Cortex of kidney (tissue), 1 donor: ENCODE results near the gene ZNF366.

Source experiments
- DNase-seq: peaks from one replicate; lab custom pipeline; 2025; lab: John Stamatoyannopoulos, UW

Gene ZNF366

DNA sequence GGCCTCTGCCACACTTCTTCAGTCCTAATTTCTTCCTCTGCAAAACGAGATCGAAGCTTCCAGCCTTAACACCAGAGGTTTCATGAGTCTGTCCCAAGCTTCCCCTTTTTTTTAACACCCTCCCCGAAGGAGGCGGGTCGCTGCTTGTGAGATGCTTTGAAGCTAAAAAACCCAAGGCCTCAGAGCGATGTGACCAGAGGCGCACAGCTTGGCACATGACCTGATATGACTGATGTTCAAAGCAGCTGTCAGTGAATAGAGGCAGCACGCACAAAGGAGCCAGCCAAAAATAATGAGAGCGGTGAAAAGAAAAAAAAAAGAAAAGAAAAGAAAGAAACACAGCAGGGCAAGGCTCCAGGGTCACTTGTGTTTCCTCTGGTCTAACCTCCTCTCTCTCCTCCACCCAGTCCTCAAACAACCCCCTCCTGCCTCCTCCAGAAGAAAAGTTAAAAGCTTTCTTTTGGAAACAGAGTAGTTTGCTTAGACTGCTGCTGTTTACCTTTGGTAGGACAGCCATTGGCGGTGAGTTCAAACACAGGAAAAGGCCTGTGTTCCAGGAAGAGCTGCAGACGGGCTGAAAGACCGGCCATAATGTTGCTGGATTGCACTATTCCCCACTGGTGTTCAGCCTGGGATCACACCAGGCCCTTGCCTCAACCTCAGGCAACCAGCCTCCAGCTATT is 10.9 kb upstream of the ZNF366 start:
- no peak for DNase-seq

DNA sequence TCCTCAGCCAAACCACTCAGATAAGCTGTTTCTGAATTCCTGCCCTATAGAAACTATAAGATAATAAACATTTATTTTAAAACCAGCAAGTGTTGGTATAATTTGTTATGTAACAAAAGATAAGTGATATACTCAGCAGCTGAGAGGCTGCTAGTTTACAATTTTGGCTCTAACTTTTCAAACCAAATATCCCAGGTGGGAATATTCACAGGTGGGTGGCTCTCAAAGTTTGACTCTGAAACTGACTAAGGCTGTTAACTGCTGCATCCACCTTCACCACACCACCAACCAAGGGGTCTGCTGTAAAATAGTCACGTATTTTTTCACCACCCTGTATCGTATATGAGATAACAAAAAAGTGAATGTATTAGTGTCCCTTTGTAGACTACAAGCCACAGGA is 9.7 kb upstream of the ZNF366 start:
- DNase-seq, result no peak

DNA sequence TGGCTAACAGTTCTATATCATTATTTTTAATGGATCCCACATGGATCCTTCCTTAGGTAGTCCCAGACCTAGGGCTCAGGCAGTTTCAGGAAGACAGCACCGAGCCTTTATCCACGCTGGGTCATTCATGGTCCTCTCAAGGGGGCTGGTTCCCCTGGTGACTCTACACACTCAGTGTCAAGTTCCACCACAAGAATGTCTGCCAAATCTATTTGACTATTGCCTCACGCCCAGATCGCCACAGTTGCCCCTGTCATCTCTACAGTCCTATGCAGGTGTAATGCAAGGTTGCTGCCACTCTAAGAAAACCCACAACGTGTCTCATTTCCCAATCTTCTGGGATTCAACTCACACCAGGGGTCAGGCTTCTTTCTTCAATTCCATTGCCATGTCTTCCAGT is 8.0 kb upstream of the ZNF366 start:
- DNase-seq, result no peak

DNA sequence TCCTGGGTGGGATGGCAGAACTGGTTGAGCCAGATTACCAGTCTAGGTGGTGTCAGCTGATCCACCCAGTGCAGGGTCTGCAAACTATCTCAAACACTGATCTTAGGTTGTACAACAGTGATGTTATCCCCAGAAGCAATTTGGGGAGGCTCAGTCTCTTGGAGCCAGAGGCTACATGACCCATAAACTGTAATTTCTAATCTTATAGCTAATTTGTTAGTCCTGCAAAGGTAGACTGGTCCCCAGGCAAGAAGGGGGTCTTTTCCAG is 5.3 kb upstream of the ZNF366 start:
- DNase-seq, result no peak

DNA sequence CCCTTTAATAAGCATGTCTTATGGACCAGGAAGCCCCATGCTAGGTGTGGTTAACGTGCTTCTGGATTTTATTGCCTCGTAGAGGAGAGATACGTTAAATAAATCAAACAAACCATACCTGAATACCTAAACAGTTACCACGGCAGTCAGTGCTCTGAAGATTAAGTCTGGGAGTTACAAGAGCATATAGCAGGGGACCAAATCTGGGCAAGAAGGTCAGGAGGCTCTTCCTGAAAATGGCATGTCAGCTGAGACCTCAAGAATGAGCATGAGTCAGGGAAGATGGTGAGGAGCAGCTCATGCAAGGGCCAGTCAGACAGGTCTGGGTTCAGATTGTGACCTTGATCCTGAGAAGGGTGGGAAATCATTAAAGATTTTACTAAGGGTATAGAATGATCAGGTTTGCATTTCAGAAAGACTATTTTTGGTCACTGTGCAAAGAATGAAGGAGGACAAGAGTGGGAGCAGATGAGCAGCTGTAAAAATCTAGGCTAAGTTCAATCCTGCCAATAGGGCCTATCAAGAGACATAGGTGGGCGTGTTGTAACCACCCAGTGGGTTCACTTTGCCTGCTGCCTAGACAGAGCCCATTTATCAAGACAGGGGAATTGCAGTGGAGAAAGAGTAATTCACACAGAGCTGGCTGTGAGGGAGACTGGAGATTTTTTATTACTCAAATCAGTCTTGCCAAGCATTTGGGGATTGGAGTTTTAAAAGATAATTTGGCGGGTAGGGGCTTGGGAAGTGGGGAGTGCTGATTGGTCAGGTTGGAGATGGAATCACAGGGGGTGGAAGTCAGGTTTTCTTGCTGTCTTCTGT is 4.8 kb upstream of the ZNF366 start:
- DNase-seq, result no peak

DNA sequence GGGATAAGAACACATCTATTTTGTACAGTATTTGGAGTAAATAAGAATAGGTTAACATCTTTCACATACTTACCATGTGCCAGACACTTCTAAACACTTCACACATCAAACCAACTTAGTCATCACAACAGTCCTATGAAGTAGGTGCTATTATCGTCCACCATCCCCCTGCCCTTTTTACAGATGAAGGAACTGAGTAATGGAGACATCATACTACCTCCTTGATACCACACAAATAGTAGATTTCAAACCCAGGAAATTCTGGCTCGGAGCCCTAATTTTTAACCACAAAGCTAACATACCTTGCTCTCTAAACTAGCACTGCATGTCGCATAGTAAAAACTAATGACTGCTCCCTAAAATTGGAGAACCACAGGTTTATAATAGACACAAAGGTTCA is 4.2 kb upstream of the ZNF366 start:
- DNase-seq, result no peak

DNA sequence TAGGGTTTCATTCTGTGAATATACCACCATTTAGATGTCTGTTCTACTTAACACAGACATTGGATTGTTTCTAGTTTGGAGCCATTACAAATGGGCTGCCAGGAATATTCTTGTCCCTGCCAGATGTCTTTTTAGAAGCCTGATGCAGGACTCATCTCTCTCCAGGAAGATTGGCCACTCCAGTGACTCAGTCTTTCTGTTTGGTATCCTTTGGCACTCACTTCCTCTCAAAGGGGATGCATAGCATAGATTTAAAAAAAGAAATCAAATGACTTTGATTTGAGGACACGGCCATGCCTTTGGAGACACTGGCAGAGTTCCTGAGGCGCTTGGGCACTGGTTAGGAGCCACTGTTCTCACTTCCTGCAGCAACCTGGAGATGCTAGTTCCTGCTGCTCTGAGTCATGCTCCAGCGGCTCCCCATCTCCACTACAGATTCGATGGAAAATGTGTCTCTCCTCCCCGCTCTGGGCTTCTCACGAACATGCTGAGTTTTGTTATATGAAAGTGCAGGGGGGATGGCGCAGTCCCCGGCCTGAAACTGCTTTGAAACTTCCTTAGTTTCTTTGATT is 3.5 kb upstream of the ZNF366 start:
- DNase-seq, result no peak

DNA sequence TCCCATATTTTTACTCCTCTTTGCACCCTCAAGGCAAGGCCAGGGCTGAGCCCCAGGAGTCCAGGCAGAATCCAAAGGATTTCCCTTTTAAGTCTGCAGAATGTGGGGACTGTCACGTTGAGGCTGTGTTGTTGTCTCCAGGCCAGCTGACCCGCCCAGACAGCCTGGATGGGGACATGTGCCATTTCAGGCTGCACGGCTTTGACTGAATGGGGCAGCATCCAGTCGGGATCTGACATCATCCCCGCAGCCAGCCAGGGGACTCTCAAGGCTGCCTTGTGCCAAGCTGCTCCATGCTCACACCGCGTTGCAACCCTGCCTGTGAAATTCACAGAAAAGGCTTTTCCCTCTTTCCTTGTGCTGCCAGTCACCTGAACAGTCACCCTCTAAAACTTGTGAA is 2.2 kb upstream of the ZNF366 start:
- DNase-seq, result no peak

DNA sequence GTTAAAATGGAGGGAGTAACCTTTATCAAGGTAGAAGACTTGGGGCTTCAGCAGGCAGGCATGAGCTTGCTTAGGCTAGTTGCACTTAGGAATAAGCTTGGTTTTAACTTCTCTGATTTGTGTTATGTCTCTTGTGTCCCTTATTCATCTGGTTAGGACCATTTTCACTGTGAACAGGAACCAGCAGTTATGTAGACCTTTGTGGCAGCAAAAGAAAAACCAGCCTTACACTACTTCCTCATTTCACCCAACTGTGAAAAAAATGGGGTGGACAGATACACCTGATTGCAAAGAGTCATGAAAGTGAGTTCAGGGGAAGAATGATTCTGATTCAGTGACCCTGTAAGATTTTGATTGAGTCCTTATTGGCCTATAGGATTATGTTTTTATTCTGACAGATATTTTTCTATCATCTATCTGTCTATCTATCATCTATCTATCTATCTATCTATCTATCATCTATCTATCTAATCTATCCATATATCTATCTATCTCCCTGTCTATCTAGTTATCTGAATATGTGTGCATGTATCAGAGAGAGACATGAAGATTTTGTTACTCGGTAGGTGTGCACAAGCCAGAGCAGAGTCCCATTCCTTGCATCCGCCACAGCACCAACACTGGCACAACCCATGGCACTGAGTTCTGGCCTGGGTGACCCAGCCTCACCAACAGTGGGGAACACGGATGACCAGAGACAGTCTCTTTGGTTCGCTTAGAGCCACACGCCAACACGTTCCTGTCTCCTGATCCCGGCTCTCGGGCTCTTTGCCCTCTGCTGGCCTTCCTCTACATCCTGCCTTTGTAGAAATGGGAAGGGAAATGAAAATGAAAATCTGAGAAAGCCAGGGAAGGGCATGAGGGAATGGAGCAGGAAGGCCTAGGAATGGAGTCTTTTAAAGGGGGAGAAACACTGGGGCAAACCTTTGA is 1.3 kb upstream of the ZNF366 start:
- DNase-seq, result no peak

DNA sequence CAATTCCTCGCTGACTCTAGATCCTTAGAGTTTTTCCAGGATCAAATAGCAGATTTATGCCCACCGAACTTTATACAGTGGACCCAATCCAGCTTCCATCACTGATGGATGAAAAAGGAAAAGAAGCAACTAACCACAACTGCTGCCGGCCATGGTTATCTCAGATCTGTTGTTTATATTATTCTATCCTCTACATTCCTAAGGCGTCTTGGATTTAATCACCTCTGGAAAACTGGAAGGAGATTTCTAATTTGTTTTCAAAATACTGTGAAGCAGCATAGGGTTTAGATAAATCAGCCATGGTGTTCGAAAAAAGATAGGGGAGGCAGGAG is 663 bp upstream of the ZNF366 start:
- DNase-seq, result no peak

DNA sequence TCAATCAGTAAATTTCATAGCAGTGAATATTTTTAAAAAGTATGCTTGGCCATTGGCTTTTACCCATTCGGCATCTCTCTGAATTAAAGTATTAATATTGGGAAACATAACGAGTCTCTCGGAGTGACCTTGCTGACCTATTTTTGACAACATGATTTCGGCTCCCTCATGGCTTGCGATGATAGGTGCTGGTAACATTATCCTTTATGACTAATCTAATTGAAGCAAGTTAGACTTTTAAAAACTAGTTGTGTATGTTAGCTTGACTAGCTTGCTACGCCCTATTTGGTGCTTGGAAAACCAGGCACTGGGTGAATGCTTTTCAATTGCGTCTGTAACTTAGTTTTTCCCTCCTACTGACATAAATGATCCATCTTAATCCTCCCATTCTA is 1.1 kb downstream of the ZNF366 start:
- DNase-seq, result no peak

DNA sequence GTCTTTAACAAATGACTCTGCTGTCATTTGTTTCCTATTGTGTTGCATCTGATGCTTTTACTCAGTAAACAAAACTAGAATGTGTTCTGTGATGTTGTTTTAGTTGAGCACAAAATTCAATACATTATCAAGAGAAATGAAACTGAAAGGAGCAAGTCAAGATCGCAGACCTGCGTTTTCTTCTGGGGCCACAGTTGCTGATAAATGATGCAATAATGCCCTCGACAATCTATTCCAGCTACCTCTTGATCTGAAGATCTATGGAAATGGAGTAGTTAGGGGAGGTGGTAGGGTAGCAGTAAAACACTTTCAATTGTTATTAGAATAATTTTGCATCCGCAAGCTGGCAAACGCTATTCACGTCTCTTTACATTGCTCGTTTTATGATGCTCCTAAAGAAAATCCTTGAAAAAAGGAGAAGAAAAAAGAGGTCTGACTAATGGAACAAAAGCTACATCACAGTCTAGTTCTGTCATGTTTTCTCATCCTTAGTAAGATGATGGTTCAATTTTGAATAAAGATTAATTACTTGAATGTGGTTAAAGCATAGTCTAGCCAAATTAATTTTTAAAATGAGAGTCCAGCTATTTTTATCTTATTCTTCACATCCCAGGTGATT is 1.6 kb downstream of the ZNF366 start:
- DNase-seq, result no peak

DNA sequence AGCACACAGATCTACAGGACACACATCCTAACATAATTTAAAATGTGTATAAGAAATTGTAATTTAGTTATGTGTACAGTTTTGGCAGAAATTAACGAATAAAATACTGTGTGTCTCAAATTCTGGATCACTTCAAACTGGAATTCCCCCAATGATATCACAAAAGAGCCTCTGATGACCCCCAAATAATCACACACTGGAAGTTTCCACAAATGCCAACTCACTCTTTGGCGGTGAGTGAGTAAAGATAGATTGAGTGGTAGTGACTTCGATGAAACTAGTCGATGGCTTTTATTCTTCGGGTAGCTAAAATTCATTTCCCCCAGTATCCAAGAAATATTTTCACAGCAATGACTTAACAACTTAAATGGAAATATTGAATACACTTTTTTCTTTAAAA is 2.2 kb downstream of the ZNF366 start:
- no peak for DNase-seq

DNA sequence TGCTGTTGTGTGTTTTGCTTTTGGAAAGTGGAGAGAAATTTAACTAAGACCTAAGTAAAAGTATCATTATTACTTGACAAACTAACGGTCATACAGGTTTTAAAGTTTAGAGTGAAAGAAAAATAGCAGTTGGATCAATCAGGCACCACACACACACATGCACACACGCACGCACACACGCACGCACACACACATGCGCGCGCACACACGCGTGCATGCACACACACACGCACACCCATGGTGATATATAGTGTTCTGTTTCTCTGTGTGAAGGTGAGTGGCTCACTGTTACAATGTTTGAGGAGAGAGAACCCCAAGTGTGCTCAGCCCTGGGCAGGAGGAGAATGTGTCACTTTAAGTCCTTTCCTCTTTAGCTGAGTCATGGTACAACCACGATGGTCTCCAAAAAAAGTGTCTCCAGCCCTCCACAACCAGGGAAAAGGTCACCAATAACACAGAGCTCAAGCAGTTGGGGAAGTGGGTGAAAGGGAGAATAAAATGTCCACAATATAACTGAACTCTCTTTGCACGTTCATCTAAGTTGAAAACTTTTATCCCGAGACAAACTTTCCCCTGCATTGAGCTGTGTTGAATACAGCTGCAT is 3.2 kb downstream of the ZNF366 start:
- no peak for DNase-seq

DNA sequence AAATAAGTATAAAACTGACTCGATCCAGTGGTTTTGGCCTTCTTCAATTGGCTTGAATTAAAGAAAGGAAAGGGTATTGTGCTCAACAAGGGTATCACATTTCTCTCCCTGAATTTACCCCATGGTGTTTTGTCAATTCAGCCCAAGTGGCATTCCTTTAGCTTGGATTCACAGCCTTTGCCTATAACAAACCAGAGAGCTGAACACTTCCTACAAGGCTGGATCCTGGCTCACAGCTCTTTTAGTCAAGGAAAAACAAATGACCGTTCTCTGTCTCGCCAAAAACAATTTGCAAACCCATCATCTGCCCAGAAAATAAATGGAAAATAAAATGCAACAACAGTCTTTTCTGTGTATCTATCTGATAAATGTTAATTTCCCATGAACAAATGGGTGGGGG is 5.7 kb downstream of the ZNF366 start:
- no peak for DNase-seq

DNA sequence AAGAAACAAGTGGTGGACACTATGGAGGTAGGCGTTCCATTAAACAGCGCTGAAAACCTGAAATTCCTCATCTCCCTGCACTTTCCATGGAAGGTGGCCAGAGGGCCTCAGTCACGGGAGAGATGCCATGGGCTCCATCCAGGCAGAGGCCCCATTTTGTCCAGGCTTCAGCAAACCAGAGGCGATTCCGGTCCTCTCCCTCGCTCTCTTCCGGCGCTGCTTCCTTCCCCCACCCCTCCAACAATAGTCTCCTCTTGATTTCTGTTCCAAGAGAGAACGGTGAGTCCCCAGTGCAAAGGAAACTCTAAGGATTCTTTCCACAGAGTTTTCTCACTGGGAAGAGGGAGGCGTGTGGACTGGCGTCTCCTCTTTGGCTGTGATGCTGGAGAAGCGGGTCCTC is 7.5 kb downstream of the ZNF366 start:
- no peak for DNase-seq

DNA sequence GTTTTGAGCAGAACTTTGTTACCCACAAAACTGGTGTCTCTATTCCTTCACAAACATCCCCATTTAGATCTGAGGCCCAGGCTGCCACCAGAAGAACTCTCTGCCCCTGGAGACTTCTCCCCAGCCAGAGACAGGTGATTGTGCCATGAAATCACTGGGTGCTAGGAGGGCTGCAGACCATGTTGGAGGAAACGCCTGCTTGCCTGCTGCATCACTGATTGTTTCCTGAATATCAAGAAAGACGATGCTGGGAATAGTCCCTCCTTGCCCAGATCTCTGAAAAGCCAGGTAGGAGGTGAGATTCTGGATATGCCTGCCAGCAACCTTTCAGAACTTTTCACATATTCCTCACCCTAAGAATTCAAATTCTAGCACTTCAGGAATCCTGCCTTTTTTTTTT is 8.1 kb downstream of the ZNF366 start:
- no peak for DNase-seq

DNA sequence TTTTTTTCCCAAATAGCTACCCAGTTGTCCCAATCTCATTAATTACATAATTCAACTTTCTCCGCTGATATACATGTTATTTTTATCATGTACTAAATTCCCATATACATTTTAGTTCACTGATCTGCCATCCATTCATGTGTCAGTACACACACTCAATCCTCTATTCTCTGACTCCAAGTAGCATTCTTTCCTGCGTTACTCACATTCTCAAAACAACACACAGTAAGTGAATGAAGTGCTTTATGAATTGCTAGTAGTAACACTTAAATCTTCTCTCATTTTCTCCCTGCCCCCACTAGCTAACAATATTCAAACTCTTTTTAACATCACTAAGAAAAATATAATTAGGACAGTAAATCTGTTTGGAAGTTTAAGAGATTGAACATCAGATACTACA is 8.9 kb downstream of the ZNF366 start:
- no peak for DNase-seq

DNA sequence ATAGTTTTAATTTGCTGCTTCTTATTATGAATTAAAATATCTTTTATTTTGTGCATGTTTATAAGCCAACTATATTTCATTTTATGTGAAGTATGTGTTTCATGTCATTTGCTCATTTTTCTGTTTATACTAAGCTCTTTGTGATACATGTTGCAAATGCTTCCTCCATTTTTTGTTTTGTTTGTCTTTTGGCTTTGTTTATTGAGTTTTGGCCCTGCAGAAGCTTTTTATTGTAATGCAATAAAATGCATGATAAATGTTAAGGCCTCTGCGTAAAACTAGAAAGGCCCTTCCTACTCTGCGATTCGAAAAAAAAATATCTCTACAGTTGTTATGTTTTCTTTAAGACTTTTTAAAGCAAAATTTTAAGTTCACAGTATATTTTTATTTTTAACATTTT is 9.4 kb downstream of the ZNF366 start:
- DNase-seq, result no peak

DNA sequence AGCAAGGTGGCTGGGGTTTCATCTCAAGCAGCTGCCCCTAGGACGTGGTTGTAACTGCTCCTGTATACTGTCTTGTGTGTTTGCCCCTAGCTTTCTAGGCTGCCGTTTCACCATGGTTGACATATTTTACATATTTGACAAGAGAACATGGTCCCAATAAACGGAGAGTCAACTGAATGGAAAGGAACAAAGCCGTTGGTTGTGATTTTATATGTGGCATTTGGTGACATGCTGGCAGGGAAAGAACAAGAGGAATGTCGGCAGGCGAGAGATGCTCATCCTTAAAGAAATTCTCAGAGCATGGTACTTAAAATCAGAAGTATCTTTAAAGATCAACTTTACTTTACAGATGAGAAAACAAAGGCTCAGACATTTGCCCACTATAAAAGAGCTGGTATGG is 11.8 kb downstream of the ZNF366 start:
- DNase-seq, result no peak

DNA sequence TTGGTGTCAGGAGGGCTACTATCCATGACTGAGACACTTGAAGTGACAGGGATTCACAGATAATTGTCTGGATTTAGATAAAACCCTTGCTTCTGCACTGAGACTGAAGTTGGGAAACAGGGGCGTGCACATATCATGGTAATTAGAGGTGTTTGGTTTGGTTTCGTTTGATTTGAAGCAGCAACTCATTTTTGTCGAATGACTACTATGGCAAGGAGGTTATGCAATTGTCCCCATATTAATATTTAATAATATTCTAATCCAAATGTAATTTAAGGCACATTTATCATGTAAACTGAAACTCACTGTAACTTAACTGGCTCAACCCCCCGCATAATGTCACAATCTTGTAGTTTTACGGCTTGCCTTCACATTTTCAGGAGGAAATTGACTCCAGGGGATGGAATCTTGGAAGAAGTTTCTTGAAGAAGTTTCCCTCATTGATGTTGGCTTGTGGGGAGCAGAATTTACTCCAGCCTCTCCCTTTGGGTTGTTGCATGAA is 12.5 kb downstream of the ZNF366 start:
- DNase-seq, result no peak

DNA sequence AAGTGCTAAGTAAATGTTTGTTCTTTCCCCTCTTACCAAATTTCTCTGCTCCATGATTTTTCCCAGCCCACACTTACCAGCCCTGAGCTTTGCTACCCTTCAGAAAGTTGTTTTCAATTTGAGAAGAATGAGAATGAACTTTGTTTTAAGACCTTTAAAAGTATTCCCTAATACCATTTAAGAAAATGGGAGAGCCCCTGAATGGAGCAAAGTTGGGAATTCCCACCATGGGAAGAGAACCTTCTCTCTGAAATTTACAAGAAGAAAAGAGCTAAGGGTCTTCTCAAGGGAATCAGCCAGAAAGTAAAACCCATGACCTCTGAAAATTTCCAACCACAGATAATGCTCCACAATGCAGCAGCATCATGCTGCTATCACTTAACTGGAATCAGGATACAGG is 17.7 kb downstream of the ZNF366 start:
- DNase-seq, result no peak
